ENCODE data around the gene ADCY9.
A peak's percentile ranks its signal among the peaks of the same experiment; 100 is the strongest.

The ADCY9 gene

GRCh38 chr16:4116325-4117249 lies at the start of gene ADCY9 (continued):
- TF ChIP-seq ZNF501 (tag by site-specific recombination; IDR thresholded peaks at IDR 0.05), result 0 out of 2 replicates have a peak, but pooled peaks have one; percentile 30
- no peak for TF ChIP-seq ZNF274 (IDR thresholded peaks at IDR 0.05; ENCODE audit: low read length)
- no peak for TF ChIP-seq ZNF274 (tag by site-specific recombination; IDR thresholded peaks at IDR 0.05; ENCODE audit: borderline replicate concordance)
- no peak for TF ChIP-seq ZNF416 (tag by site-specific recombination; IDR thresholded peaks at IDR 0.05)
- TF ChIP-seq ZNF768 (tag by site-specific recombination; IDR thresholded peaks at IDR 0.05), result no peak
- peak; percentile 44; the same call in 1 of the 2 replicates for TF ChIP-seq ZBTB17 (tag by site-specific recombination; IDR thresholded peaks at IDR 0.05)
- no peak for TF ChIP-seq ZNF398 (tag by site-specific recombination; IDR thresholded peaks at IDR 0.05)
- TF ChIP-seq ZNF121 (tag by site-specific recombination; IDR thresholded peaks at IDR 0.05), result no peak
- no peak for TF ChIP-seq ZNF221 (tag by site-specific recombination; IDR thresholded peaks at IDR 0.05; ENCODE audit: borderline replicate concordance)
- no peak for TF ChIP-seq ZNF341 (tag by site-specific recombination; IDR thresholded peaks at IDR 0.05; ENCODE audit: low read depth)
- no peak for TF ChIP-seq ZNF701 (tag by site-specific recombination; IDR thresholded peaks at IDR 0.05)
- TF ChIP-seq ZNF280D (tag by site-specific recombination; IDR thresholded peaks at IDR 0.05), result no peak
- TF ChIP-seq ZNF324 (tag by site-specific recombination; IDR thresholded peaks at IDR 0.05), result no peak
- TF ChIP-seq ZSCAN18 (tag by site-specific recombination; IDR thresholded peaks at IDR 0.05), result no peak
- TF ChIP-seq ZNF830 (tag by site-specific recombination; IDR thresholded peaks at IDR 0.05; ENCODE audit: low read depth), result no peak
- no peak for TF ChIP-seq BCL11A (tag by site-specific recombination; IDR thresholded peaks at IDR 0.05; ENCODE audit: low read depth)
- peak; percentile 72 for TF ChIP-seq KLF10 (tag by site-specific recombination; IDR thresholded peaks at IDR 0.05)
- TF ChIP-seq, protein P1, sequence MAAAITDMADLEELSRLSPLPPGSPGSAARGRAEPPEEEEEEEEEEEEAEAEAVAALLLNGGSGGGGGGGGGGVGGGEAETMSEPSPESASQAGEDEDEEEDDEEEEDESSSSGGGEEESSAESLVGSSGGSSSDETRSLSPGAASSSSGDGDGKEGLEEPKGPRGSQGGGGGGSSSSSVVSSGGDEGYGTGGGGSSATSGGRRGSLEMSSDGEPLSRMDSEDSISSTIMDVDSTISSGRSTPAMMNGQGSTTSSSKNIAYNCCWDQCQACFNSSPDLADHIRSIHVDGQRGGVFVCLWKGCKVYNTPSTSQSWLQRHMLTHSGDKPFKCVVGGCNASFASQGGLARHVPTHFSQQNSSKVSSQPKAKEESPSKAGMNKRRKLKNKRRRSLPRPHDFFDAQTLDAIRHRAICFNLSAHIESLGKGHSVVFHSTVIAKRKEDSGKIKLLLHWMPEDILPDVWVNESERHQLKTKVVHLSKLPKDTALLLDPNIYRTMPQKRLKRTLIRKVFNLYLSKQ (tag by site-specific recombination; IDR thresholded peaks at IDR 0.05; ENCODE audit: borderline replicate concordance), result no peak
- TF ChIP-seq ZFP37 (tag by site-specific recombination; IDR thresholded peaks at IDR 0.05), result no peak
- no peak for TF ChIP-seq ZNF596 (tag by site-specific recombination; IDR thresholded peaks at IDR 0.05)
- TF ChIP-seq ZNF785 (tag by site-specific recombination; IDR thresholded peaks at IDR 0.05), result no peak
- TF ChIP-seq HOXA7 (CRISPR knock-in tag; IDR thresholded peaks at IDR 0.05; ENCODE audit: borderline replicate concordance), result no peak
- no peak for TF ChIP-seq SETDB1 (IDR thresholded peaks at IDR 0.05; ENCODE audit: insufficient read length, low read length)
- TF ChIP-seq ZNF560 (tag by site-specific recombination; IDR thresholded peaks at IDR 0.05; ENCODE audit: borderline replicate concordance), result no peak
- TF ChIP-seq IKZF3 (tag by site-specific recombination; IDR thresholded peaks at IDR 0.05), result peak; percentile 77
- TF ChIP-seq, protein P2, sequence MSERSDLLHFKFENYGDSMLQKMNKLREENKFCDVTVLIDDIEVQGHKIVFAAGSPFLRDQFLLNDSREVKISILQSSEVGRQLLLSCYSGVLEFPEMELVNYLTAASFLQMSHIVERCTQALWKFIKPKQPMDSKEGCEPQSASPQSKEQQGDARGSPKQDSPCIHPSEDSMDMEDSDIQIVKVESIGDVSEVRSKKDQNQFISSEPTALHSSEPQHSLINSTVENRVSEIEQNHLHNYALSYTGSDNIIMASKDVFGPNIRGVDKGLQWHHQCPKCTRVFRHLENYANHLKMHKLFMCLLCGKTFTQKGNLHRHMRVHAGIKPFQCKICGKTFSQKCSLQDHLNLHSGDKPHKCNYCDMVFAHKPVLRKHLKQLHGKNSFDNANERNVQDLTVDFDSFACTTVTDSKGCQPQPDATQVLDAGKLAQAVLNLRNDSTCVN (tag by site-specific recombination; optimal IDR thresholded peaks at IDR 0.05), result peak; percentile 58
- TF ChIP-seq MEIS1 (CRISPR knock-in tag; IDR thresholded peaks at IDR 0.05; ENCODE audit: borderline replicate concordance), result no peak
- TF ChIP-seq, protein P3, sequence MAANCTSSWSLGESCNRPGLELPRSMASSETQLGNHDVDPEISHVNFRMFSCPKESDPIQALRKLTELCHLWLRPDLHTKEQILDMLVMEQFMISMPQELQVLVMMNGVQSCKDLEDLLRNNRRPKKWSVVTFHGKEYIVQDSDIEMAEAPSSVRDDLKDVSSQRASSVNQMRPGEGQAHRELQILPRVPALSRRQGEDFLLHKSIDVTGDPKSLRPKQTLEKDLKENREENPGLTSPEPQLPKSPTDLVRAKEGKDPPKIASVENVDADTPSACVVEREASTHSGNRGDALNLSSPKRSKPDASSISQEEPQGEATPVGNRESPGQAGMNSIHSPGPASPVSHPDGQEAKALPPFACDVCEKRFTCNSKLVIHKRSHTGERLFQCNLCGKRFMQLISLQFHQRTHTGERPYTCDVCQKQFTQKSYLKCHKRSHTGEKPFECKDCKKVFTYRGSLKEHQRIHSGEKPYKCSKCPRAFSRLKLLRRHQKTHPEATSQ (tag by site-specific recombination; IDR thresholded peaks at IDR 0.05), result no peak
- no peak for TF ChIP-seq ZNF510 (tag by site-specific recombination; IDR thresholded peaks at IDR 0.05; ENCODE audit: insufficient replicate concordance)
